ENCODE results near the gene USP15. TPM values are rescaled to one million over a fixed set of nuclear protein-coding genes. Genes with fewer than 3 reads are reported as not detected.
"Not testable (repeated sequence)": the region's sequence is repeated elsewhere in the genome, so short reads cannot be mapped to it uniquely, and the experiment has no call there.

USP15 gene
- total and polyA plus RNA-seq, 9 donors = 35.7 to 152 (median 61.0) TPM

- Histone ChIP-seq H3K36me3 (no peaks in the 10 kb centered on the region), H3K27me3 (no peaks in the 10 kb centered on the region), H3K4me1 (ENCODE audit: insufficient read depth) (peaks cover 3% of the 10 kb centered on the region), H3K9me3 (no peaks in the 10 kb centered on the region), H3K4me3 (no peak overlapping the region), H3K27ac (no peak overlapping the region)
- intact Hi-C loops (cut with DNase I) = no loop called here
- 42 to 68% (median 48%) methylated on average over 1 of the region's 1 CpG for WGBS, 3 donors
- TF ChIP-seq CTCF (IDR thresholded peaks at IDR 0.05) (no peak), POLR2A (IDR thresholded peaks at IDR 0.05) (no peak), EP300 (IDR thresholded peaks at IDR 0.05) (no peak)
- DNase-seq = no peak
Measured at GRCh38 chr12:62351326-62351725, 91.1 kb downstream of the USP15 start.

DNA sequence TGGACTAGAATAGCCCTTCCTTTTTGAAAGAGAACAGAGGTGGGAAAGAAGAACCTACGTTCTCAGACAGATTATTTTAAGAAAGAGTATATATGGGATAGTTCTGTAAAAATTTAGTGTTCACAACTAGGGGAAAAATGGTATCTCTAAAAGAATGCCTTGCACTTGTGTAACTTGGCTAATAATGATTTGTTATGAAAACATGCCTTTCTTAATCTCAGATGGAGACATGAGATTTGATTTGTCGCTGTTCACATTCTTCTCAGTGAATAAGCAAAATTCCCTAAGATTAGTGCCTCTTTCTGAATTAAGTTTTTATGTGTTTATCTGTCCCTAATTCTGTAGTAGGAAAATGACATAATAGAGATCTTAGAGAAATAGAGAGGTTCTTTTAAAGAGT lies 100.8 kb downstream of the USP15 start:
- Histone ChIP-seq H3K27ac (no peak overlapping the region), H3K27me3 (no peaks in the 10 kb centered on the region), H3K4me1 (ENCODE audit: insufficient read depth) (no peaks in the 10 kb centered on the region), H3K4me3 (no peak overlapping the region), H3K9me3 (no peaks in the 10 kb centered on the region), H3K36me3 (no peaks in the 10 kb centered on the region)
- WGBS, 3 donors = 78 to 84% (median 81%) methylated on average over 2 of the region's 2 CpGs
- TF ChIP-seq CTCF (IDR thresholded peaks at IDR 0.05) (no peak), POLR2A (IDR thresholded peaks at IDR 0.05) (no peak), EP300 (IDR thresholded peaks at IDR 0.05) (no peak)
- no peak for DNase-seq
- intact Hi-C loops (cut with DNase I) = no loop called here

GRCh38 chr12:62363506-62363905 lies 103.3 kb downstream of the USP15 start:
- intact Hi-C loops (cut with DNase I) = no loop called here
- no peak for DNase-seq

DNA sequence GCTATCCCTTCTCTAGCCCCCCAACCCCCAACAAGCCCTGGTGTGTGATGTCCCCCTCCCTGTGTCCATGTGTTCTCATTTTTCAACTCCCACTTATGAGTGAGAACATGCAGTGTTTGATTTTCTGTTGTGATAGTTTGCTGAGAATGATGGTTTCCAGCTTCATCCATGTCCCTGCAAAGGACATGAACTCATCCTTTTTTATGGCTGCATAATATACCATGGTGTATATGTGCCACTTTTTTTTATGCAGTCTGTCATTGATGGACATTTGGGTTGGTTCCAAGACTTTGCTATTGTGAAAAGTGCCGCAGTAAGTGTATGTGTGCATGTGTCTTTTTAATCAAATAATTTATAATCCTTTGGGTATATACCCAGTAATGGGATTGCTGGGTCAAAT lies 104.5 kb downstream of the USP15 start:
- intact Hi-C loops (cut with DNase I); DNase-seq; H3K27me3 ChIP-seq; H3K36me3 ChIP-seq; H3K4me1 ChIP-seq (ENCODE audit: insufficient read depth); H3K4me3 ChIP-seq; H3K27ac ChIP-seq; H3K9me3 ChIP-seq: not testable (repeated sequence)
- 99 to 100% (median 100%) methylated on average over 1 of the region's 1 CpG for WGBS, 3 donors

More at GRCh38 chr12:62363506-62363905, 103.3 kb downstream of the USP15 start:
- Histone ChIP-seq H3K36me3 (no peaks in the 10 kb centered on the region), H3K4me3 (no peak overlapping the region), H3K27ac (no peak overlapping the region), H3K27me3 (no peaks in the 10 kb centered on the region), H3K9me3 (no peaks in the 10 kb centered on the region), H3K4me1 (ENCODE audit: insufficient read depth) (no peaks in the 10 kb centered on the region)
- WGBS, 3 donors = 90 to 95% (median 94%) methylated on average over 4 of the region's 4 CpGs
- no peak for TF ChIP-seq EP300 (IDR thresholded peaks at IDR 0.05)
- no peak for TF ChIP-seq CTCF (IDR thresholded peaks at IDR 0.05)
- no peak for TF ChIP-seq POLR2A (IDR thresholded peaks at IDR 0.05)

DNA sequence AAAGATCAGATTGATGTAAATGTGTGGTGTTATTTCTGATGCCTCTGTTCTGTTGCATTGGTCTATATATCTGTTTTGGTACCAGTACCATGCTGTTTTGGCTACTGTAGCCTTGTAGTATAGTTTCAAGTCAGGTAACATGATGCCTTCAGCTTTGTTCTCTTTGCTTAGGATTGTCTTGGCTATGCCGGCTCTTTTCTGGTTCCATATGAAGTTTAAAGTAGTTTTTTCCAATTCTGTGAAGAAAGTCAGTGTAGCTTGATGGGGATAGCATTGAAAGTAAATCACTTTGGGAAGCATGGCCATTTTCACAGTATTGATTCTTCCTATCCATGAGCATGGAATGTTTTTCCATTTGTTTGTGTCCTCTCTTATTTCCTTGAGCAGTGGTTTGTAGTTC lies 105.6 kb downstream of the USP15 start:
- 97 to 98% (median 97%) methylated on average over 1 of the region's 1 CpG for WGBS, 3 donors
- H3K4me1 ChIP-seq (ENCODE audit: insufficient read depth); H3K27ac ChIP-seq; intact Hi-C loops (cut with DNase I); H3K36me3 ChIP-seq; H3K27me3 ChIP-seq; H3K4me3 ChIP-seq; H3K9me3 ChIP-seq; DNase-seq: not testable (repeated sequence)

GRCh38 chr12:62368430-62369223 lies 108.4 kb downstream of the USP15 start:
- H3K27ac ChIP-seq; H3K9me3 ChIP-seq; DNase-seq; H3K27me3 ChIP-seq; H3K4me3 ChIP-seq; intact Hi-C loops (cut with DNase I); H3K4me1 ChIP-seq (ENCODE audit: insufficient read depth); H3K36me3 ChIP-seq: not testable (repeated sequence)
- WGBS, 3 donors = 95 to 99% (median 99%) methylated on average over 3 of the region's 3 CpGs
